GM12892 (cell line): ENCODE results near the gene CGB5.

Source experiments
- DNase-seq: peaks from one replicate; pipeline ENCODE4 v3.0.0; 2011; ENCODE audit not compliant: insufficient read length
- FAIRE-seq: peaks from 2 replicates; lab custom pipeline; 2011; peaks lifted over from hg19 to GRCh38; lab: Jason Lieb, UNC
- POLR2A ChIP-seq: IDR thresholded peaks from 2 replicates; pipeline ENCODE4 v1.6.1; 2011; ENCODE audit warnings: low read depth, low read length, control low read depth
- POLR2AphosphoS5 ChIP-seq: IDR thresholded peaks from 2 replicates; pipeline ENCODE4 v1.6.1; 2011; ENCODE audit warnings: low read depth, low read length, control low read depth
- TAF1 ChIP-seq: IDR thresholded peaks from 2 replicates; pipeline ENCODE4 v1.6.1; 2011; ENCODE audit warnings: low read depth, mild to moderate bottlenecking, control low read depth, low read length, borderline replicate concordance

Gene CGB5

DNA sequence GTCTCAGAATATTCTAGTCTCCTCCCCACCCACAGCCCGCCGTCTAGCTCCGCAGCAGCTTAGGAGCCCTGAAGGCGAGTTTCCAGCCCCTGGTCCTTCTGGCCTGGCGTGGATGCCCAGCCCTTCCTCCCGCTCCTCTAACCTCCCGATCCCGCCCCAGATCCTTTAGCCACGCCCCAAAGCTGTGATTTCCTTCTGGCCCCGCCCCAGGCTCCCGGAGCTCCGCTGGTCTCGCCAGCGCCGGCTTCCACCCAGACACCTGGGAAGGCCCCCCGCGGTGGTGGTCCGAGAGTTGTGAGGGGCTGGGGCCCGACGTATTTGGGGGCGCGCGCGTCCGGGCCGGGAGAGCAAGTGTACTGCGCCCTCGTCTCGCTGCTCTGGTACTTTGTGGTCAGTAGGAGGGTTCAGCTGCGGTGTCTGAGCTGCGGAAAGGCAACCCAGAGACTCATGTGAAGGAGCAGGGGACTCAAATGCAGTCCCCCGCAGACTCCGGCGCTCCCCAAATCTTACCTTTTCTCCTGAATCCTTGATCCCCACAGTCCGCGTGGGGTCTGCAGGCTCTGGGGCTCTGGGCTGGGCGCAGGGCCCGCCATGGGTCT is 14.1 kb downstream of the CGB5 start, which contains the start of gene CGB7:
TSS of gene CGB7 (minus strand) at position 114 of the 599 bp plus-strand sequence. CDS start 2,374 bp downstream, outside the sequence.
- no peak for FAIRE-seq
- DNase-seq: no peak
- TF ChIP-seq POLR2AphosphoS5 (no peak), TAF1 (no peak), POLR2A (no peak)

- DNase-seq (no peak), FAIRE-seq (no peak)
- no peak for TF ChIP-seq TAF1
- no peak for TF ChIP-seq POLR2A
- no peak for TF ChIP-seq POLR2AphosphoS5
Observed at GRCh38 chr19:49058562-49058961, 14.9 kb downstream of the CGB5 start.

DNA sequence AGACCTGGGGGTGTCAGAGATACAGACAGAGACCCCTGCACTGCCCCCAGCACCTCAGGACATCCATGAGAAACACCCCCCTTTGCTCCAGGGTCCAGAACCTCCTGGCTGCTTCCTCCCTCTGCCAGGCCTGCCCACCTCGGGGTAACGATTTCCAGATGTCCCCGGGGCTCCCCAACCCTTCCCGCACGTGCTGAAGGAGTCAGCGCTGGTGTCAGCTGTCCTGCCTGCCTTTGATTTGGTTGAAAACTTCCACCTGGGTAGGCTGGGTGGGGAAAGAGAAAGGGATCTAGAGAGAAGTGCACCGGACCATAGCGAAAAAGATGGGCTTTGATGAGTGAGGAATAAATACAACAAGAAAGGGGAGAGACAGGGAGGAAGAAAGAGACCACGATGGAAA is 15.4 kb downstream of the CGB5 start:
- TF ChIP-seq POLR2AphosphoS5: no peak
- TF ChIP-seq TAF1: no peak
- TF ChIP-seq POLR2A: no peak
- FAIRE-seq (no peak), DNase-seq (no peak)

DNA sequence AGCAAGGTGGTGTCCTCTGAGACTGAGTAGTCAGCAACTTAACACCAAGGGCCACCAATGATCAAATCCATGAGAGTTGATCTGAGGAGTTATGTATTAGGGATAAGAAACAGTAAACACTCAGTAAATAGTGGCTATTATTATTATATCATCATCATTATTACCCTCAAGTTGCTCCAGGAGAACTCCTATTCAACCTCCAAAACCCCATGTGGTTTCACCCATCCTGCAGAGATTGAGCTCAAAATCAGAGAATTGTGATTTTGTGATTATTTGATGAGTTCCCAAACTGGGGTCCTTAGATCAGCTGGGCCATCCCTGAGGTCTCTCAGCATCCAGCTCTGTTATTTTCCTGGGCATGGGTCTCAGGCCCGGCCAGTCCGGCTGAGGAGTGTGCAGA is 17.4 kb downstream of the CGB5 start:
- TF ChIP-seq TAF1 (no peak), POLR2AphosphoS5 (no peak), POLR2A (no peak)
- DNase-seq: no peak
- no peak for FAIRE-seq

GRCh38 chr19:49061445-49061844 is 17.8 kb downstream of the CGB5 start:
- no peak for TF ChIP-seq POLR2AphosphoS5
- TF ChIP-seq POLR2A: no peak
- TF ChIP-seq TAF1: no peak
- FAIRE-seq (no peak), DNase-seq (no peak)

GRCh38 chr19:49064029-49064629 is 20.5 kb downstream of the CGB5 start:
- no peak for FAIRE-seq
- TF ChIP-seq POLR2A: no peak
- DNase-seq: no peak

- DNase-seq: no peak
- FAIRE-seq: no peak
Observed at GRCh38 chr19:49064768-49065611, 21.3 kb downstream of the CGB5 start, which contains the start of gene NTF4. TSS of gene NTF4 (minus strand) at chr19:49064818. CDS start at chr19:49061997, 2,821 bp downstream.

DNA sequence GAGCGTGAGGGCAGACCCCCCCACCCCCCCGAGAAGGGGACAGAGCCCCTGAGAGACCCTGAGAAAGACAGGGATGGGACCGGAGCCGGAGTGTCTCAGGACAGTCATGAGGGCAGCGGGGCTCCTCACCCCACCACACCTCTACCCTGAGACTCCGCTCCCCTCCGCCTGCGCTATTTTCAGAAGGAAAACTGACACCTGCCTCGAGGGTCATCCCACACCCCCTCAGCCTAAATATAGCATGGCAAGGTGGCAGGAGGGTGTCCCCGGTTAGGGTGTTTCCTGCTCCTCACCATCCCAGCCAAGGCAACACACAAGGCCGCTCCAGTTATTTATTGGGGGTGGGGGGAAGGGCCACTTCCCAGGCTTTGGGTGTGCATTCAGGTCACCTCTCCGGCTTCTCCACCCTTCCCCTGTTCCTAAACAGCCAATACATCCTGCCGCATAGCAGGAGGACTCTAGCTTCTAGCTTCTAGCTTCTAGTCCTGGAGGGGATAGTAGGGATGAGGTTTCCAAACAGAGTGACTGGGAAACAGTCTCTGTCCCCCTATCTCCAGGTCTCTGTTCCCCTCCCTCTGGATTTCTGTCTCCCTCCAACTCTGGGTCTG is 22.4 kb downstream of the CGB5 start:
- no peak for DNase-seq
- no peak for TF ChIP-seq POLR2A
- TF ChIP-seq TAF1: no peak
- no peak for TF ChIP-seq POLR2AphosphoS5
- FAIRE-seq: no peak

More at GRCh38 chr19:49064768-49065611, 21.3 kb downstream of the CGB5 start, which contains the start of gene NTF4:
- TF ChIP-seq POLR2A (no peak), TAF1 (no peak), POLR2AphosphoS5 (no peak)

- DNase-seq (no peak), FAIRE-seq (no peak)
- no peak for TF ChIP-seq TAF1
Observed at GRCh38 chr19:49067554-49067953, 23.9 kb downstream of the CGB5 start.

DNA sequence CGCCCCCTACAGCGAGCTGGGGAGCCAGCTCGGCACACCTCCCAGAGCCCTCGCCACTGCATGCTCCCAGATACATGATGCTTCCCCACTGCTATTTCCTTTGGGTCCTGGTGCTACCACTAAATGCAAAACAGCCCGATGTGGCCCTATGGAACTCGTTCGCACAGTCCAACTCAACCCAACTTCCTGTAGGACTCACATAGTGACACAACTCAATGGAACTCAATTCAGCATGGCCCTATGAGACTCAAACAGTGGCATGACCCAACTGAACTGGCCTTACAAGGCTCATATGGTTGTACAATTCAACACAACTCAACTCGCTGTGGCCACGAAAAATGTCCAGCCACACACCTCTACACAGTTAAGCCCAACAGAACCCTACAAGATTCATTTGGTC is 25.4 kb downstream of the CGB5 start:
- TF ChIP-seq POLR2AphosphoS5 (no peak), TAF1 (no peak), POLR2A (no peak)
- FAIRE-seq (no peak), DNase-seq (no peak)

DNA sequence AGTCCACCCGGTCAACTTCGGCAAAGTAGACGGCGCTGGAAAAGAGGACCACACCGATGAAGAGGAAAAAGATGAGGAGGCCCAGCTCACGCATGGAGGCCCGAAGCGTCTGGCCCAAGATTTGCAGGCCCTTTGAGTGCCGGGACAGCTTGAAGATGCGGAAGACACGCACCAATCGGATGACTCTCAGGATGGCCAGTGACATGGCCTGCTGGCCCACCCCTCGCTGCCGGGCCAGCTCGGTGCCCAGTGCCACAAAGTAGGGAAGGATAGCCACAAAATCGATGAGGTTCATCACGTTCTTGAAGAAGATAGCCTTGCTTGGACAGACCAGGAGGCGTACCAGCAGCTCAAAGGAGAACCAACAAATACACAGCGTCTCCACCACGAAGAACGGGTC is 26.8 kb downstream of the CGB5 start:
- FAIRE-seq (no peak), DNase-seq (no peak)
- TF ChIP-seq POLR2A: no peak
- TF ChIP-seq TAF1: no peak
- TF ChIP-seq POLR2AphosphoS5: no peak
